ENCODE results near the gene TNFRSF1A. TPM values are rescaled to one million over a fixed set of nuclear protein-coding genes. Genes with fewer than 3 reads are reported as not detected.

Gene TNFRSF1A
- total and polyA plus RNA-seq, 4 experiments from 2014 or later: 14.5 to 86.7 (median 58.6) TPM

GRCh38 chr12:6323995-6324711 is 17.7 kb downstream of the TNFRSF1A start:
- Mint-ChIP-seq H3K36me3 (peaks cover 4 to 22% of the 10 kb centered on the region in 2 donors), H3K27me3 (no peaks in the 10 kb centered on the region), H3K9me3 (no peaks in the 10 kb centered on the region), H3K4me3 (peak overlapping the region; percentile 76 to 90 (median 82)), H3K27ac (peak overlapping the region in 6 of 7 donors; percentile 78 to 95 (median 93)), H3K4me1 (peaks cover 23 to 49% (median 31%) of the 10 kb centered on the region in 4 donors)
- Histone ChIP-seq H3K9me3 (ENCODE audit: control insufficient read depth in 1 of 2, low read length in 2 of 2) (no peaks in the 10 kb centered on the region), H3K27ac (ENCODE audit: low read depth, low read length) (no peak overlapping the region), H3K4me3 (ENCODE audit: low read length in 2 of 2) (no peak overlapping the region), H3K36me3 (ENCODE audit: insufficient read depth, low read length) (peaks cover 17% of the 10 kb centered on the region), H3K27me3 (ENCODE audit: insufficient read depth, low read length) (no peaks in the 10 kb centered on the region), H3K4me1 (ENCODE audit: insufficient read depth, low read length) (peaks cover 28% of the 10 kb centered on the region)
- intact Hi-C loops (cut with micrococcal nuclease): loop anchor here (1.0 kb wide), 6 partner anchors 11 to 215 kb away; no protein-coding TSS in a partner anchor
- CTCF ChIA-PET (ENCODE audit: partially characterized antibody): interaction anchor here (0.6 to 4.8 kb wide), 21 partner anchors 7 to 228 kb away, joined by 3 to 72 read pairs (median 5); partner anchors contain the start of gene GAPDH
- no peak for DNase-seq
- POLR2A ChIA-PET (ENCODE audit: partially characterized antibody): interaction anchor here (1.0 to 3.3 kb wide), 9 partner anchors 11 to 216 kb away, joined by 5 to 19 read pairs (median 11); partner anchors contain the start of gene VAMP1

GRCh38 chr12:6323340-6323994 is 18.4 kb downstream of the TNFRSF1A start:
- CTCF ChIA-PET (ENCODE audit: partially characterized antibody): interaction anchor here (0.6 to 4.8 kb wide), 30 partner anchors 8 to 229 kb away, joined by 3 to 72 read pairs (median 4); partner anchors contain the start of genes GAPDH, TNFRSF1A and VAMP1
- peak overlapping the region; percentile 76 to 90 (median 82) for H3K4me3 Mint-ChIP-seq
- H3K27me3 ChIP-seq (ENCODE audit: insufficient read depth, low read length): no peaks in the 10 kb centered on the region
- H3K27ac ChIP-seq (ENCODE audit: low read depth, low read length): no peak overlapping the region
- no peaks in the 10 kb centered on the region for H3K27me3 Mint-ChIP-seq
- H3K4me3 ChIP-seq (ENCODE audit: low read length in 2 of 2): peak overlapping the region in 1 of 2 donors; percentile 3
- DNase-seq: peak; percentile 47 to 66 (median 52)
- POLR2A ChIA-PET (ENCODE audit: partially characterized antibody): interaction anchor here (1.0 to 1.9 kb wide), 11 partner anchors 11 to 216 kb away, joined by 3 to 12 read pairs (median 5); no protein-coding TSS in a partner anchor
- intact Hi-C loops (cut with micrococcal nuclease): loop anchor here (1.0 kb wide), 6 partner anchors 12 to 216 kb away; no protein-coding TSS in a partner anchor
- peaks cover 32% of the 10 kb centered on the region for H3K4me1 ChIP-seq (ENCODE audit: insufficient read depth, low read length)
- peaks cover 0 to 17% of the 10 kb centered on the region in 2 donors for H3K36me3 Mint-ChIP-seq
- H3K9me3 Mint-ChIP-seq: no peaks in the 10 kb centered on the region
- peak overlapping the region; percentile 80 to 96 (median 94) for H3K27ac Mint-ChIP-seq
- no peaks in the 10 kb centered on the region for H3K9me3 ChIP-seq (ENCODE audit: control insufficient read depth in 1 of 2, low read length in 2 of 2)
- H3K4me1 Mint-ChIP-seq: peaks cover 26 to 53% (median 34%) of the 10 kb centered on the region in 4 donors
- peaks cover 10% of the 10 kb centered on the region for H3K36me3 ChIP-seq (ENCODE audit: insufficient read depth, low read length)

GRCh38 chr12:6322969-6323339 is 18.9 kb downstream of the TNFRSF1A start:
- POLR2A ChIA-PET (ENCODE audit: partially characterized antibody): interaction anchor here (1.0 to 1.9 kb wide), 11 partner anchors 12 to 217 kb away, joined by 3 to 12 read pairs (median 5); no protein-coding TSS in a partner anchor
- peak overlapping the region; percentile 80 to 96 (median 94) for H3K27ac Mint-ChIP-seq
- peak overlapping the region in 7 of 8 donors; percentile 15 to 90 (median 84) for H3K4me3 Mint-ChIP-seq
- H3K27ac ChIP-seq (ENCODE audit: low read depth, low read length): no peak overlapping the region
- no peaks in the 10 kb centered on the region for H3K9me3 Mint-ChIP-seq
- H3K4me3 ChIP-seq (ENCODE audit: low read length in 2 of 2): no peak overlapping the region
- peaks cover 30 to 58% (median 39%) of the 10 kb centered on the region in 4 donors for H3K4me1 Mint-ChIP-seq
- H3K27me3 ChIP-seq (ENCODE audit: insufficient read depth, low read length): no peaks in the 10 kb centered on the region
- H3K9me3 ChIP-seq (ENCODE audit: control insufficient read depth in 1 of 2, low read length in 2 of 2): no peaks in the 10 kb centered on the region
- no peaks in the 10 kb centered on the region for H3K27me3 Mint-ChIP-seq
- CTCF ChIA-PET (ENCODE audit: partially characterized antibody): interaction anchor here (0.8 to 4.8 kb wide), 26 partner anchors 13 to 229 kb away, joined by 3 to 72 read pairs (median 5); partner anchors contain the start of genes GAPDH, TNFRSF1A and VAMP1
- DNase-seq: no peak
- intact Hi-C loops (cut with micrococcal nuclease): loop anchor here (1.0 kb wide), 6 partner anchors 12 to 216 kb away; no protein-coding TSS in a partner anchor
- peaks cover 0 to 13% of the 10 kb centered on the region in 2 donors for H3K36me3 Mint-ChIP-seq
- peaks cover 5% of the 10 kb centered on the region for H3K36me3 ChIP-seq (ENCODE audit: insufficient read depth, low read length)
- peaks cover 36% of the 10 kb centered on the region for H3K4me1 ChIP-seq (ENCODE audit: insufficient read depth, low read length)

- Histone ChIP-seq H3K27ac (ENCODE audit: low read depth, low read length) (no peak overlapping the region), H3K27me3 (ENCODE audit: insufficient read depth, low read length) (no peaks in the 10 kb centered on the region), H3K4me3 (ENCODE audit: low read length in 2 of 2) (no peak overlapping the region), H3K36me3 (ENCODE audit: insufficient read depth, low read length) (no peaks in the 10 kb centered on the region), H3K9me3 (ENCODE audit: control insufficient read depth in 1 of 2, low read length in 2 of 2) (no peaks in the 10 kb centered on the region), H3K4me1 (ENCODE audit: insufficient read depth, low read length) (peaks cover 40% of the 10 kb centered on the region)
- Mint-ChIP-seq H3K36me3 (peaks cover 0 to 12% of the 10 kb centered on the region in 2 donors), H3K27ac (peak overlapping the region in 2 of 7 donors; percentile 25 to 48), H3K4me3 (no peak overlapping the region), H3K4me1 (peaks cover 34 to 64% (median 43%) of the 10 kb centered on the region in 4 donors), H3K9me3 (no peaks in the 10 kb centered on the region), H3K27me3 (no peaks in the 10 kb centered on the region)
- CTCF ChIA-PET (ENCODE audit: partially characterized antibody): interaction anchor here (0.8 to 4.8 kb wide), 18 partner anchors 14 to 225 kb away, joined by 3 to 72 read pairs (median 9); partner anchors contain the start of genes TNFRSF1A and VAMP1
- POLR2A ChIA-PET (ENCODE audit: partially characterized antibody): interaction anchor here (1.0 to 1.9 kb wide), 8 partner anchors 12 to 214 kb away, joined by 4 to 12 read pairs (median 8); no protein-coding TSS in a partner anchor
- intact Hi-C loops (cut with micrococcal nuclease): no loop called here
- peak in 1 of 5 donors; percentile 23 for DNase-seq
Measured at GRCh38 chr12:6322352-6322751, 19.5 kb downstream of the TNFRSF1A start.

- Histone ChIP-seq H3K4me3 (ENCODE audit: low read length in 2 of 2) (no peak overlapping the region), H3K4me1 (ENCODE audit: insufficient read depth, low read length) (peaks cover 40% of the 10 kb centered on the region), H3K27ac (ENCODE audit: low read depth, low read length) (no peak overlapping the region), H3K36me3 (ENCODE audit: insufficient read depth, low read length) (no peaks in the 10 kb centered on the region), H3K27me3 (ENCODE audit: insufficient read depth, low read length) (no peaks in the 10 kb centered on the region), H3K9me3 (ENCODE audit: control insufficient read depth in 1 of 2, low read length in 2 of 2) (no peaks in the 10 kb centered on the region)
- Mint-ChIP-seq H3K4me3 (no peak overlapping the region), H3K9me3 (no peaks in the 10 kb centered on the region), H3K27me3 (no peaks in the 10 kb centered on the region), H3K27ac (peak overlapping the region in 4 of 7 donors; percentile 24 to 77 (median 41)), H3K4me1 (peaks cover 34 to 64% (median 43%) of the 10 kb centered on the region in 4 donors), H3K36me3 (peaks cover 0 to 9% of the 10 kb centered on the region in 2 donors)
- no peak for DNase-seq
- ChIA-PET POLR2A (ENCODE audit: partially characterized antibody) (interaction anchor here (1.9 kb wide), 2 partner anchors 13 to 214 kb away, joined by 12 read pairs; no protein-coding TSS in a partner anchor), CTCF (ENCODE audit: partially characterized antibody) (interaction anchor here (1.6 to 4.8 kb wide), 7 partner anchors 14 to 193 kb away, joined by 5 to 72 read pairs (median 13); no protein-coding TSS in a partner anchor)
- intact Hi-C loops (cut with micrococcal nuclease): no loop called here
Measured at GRCh38 chr12:6321905-6322304, 20.0 kb downstream of the TNFRSF1A start.

- Mint-ChIP-seq H3K27ac (peak overlapping the region in 2 of 7 donors; percentile 54 to 75), H3K9me3 (no peaks in the 10 kb centered on the region), H3K36me3 (peaks cover 0 to 1% of the 10 kb centered on the region in 2 donors), H3K4me1 (peaks cover 25 to 43% (median 34%) of the 10 kb centered on the region in 4 donors), H3K4me3 (no peak overlapping the region), H3K27me3 (no peaks in the 10 kb centered on the region)
- Histone ChIP-seq H3K4me1 (ENCODE audit: insufficient read depth, low read length) (peaks cover 29% of the 10 kb centered on the region), H3K9me3 (ENCODE audit: control insufficient read depth in 1 of 2, low read length in 2 of 2) (no peaks in the 10 kb centered on the region), H3K27ac (ENCODE audit: low read depth, low read length) (no peak overlapping the region), H3K27me3 (ENCODE audit: insufficient read depth, low read length) (no peaks in the 10 kb centered on the region), H3K36me3 (ENCODE audit: insufficient read depth, low read length) (no peaks in the 10 kb centered on the region), H3K4me3 (ENCODE audit: low read length in 2 of 2) (no peak overlapping the region)
- DNase-seq: peak in 1 of 5 donors; percentile 24
- POLR2A ChIA-PET (ENCODE audit: partially characterized antibody): interaction anchor here (1.3 to 1.4 kb wide), 2 partner anchors 9 to 18 kb away, joined by 3 to 4 read pairs; no protein-coding TSS in a partner anchor
- intact Hi-C loops (cut with micrococcal nuclease): no loop called here
- CTCF ChIA-PET (ENCODE audit: partially characterized antibody): interaction anchor here (1.0 to 4.8 kb wide), 5 partner anchors 14 to 104 kb away, joined by 3 to 70 read pairs (median 3); no protein-coding TSS in a partner anchor
Measured at GRCh38 chr12:6319446-6319845, 22.4 kb downstream of the TNFRSF1A start.
